OCI-LY1 (cell line): ENCODE measurements around the gene ATP6V0E1.
"Not testable (repeated sequence)": the region's sequence is repeated elsewhere in the genome, so short reads cannot be mapped to it uniquely, and the experiment has no call there.

Source experiments
- H2AFZ ChIP-seq: fragments of 200-600 bp; sonication (generic), shearing (Covaris generic); 2 replicates; pipeline ENCODE4 v1.6.0; 2014; ENCODE audit warnings: antibody characterized with exemption, mild to moderate bottlenecking, low read length
- H3F3A ChIP-seq: fragments of 200-600 bp; sonication (generic), shearing (Covaris generic); 2 replicates; pipeline ENCODE4 v1.6.0; 2014; ENCODE audit warnings: mild to moderate bottlenecking, antibody characterized with exemption, low read length, moderate library complexity; ENCODE audit not compliant: insufficient read depth
- H3K27ac ChIP-seq: fragments of 200-600 bp; sonication (generic); 2 replicates; pipeline ENCODE4 v1.5.1; 2014; ENCODE audit warnings: low read length, mixed run types, mild to moderate bottlenecking, low read depth; ENCODE audit not compliant: poor library complexity, severe bottlenecking
- H3K27me3 ChIP-seq: fragments of 200-600 bp; sonication (generic); 2 replicates; pipeline ENCODE4 v1.6.0; 2014; ENCODE audit warnings: antibody characterized with exemption, mild to moderate bottlenecking, low read length, moderate library complexity; ENCODE audit not compliant: insufficient read depth
- H3K36me3 ChIP-seq: fragments of 200-600 bp; sonication (generic); 2 replicates; pipeline ENCODE4 v1.6.1; 2014; ENCODE audit warnings: mild to moderate bottlenecking, antibody characterized with exemption, low read length, moderate library complexity, mixed read lengths; ENCODE audit not compliant: insufficient read depth
- H3K4me1 ChIP-seq: fragments of 200-600 bp; sonication (generic); 2 replicates; pipeline ENCODE4 v1.5.1; 2014; ENCODE audit warnings: mild to moderate bottlenecking, low read length, moderate library complexity; ENCODE audit not compliant: insufficient read depth, severe bottlenecking
- H3K4me2 ChIP-seq: fragments of 200-600 bp; sonication (generic), shearing (Covaris generic); 2 replicates; pipeline ENCODE4 v1.6.1; 2014; ENCODE audit warnings: low read length
- H3K4me3 ChIP-seq: fragments of 200-600 bp; sonication (generic); 2 replicates; pipeline ENCODE4 v1.5.1; 2014; ENCODE audit warnings: low read length, low read depth, mild to moderate bottlenecking, mixed read lengths; ENCODE audit not compliant: poor library complexity, severe bottlenecking
- H3K79me2 ChIP-seq: fragments of 200-600 bp; shearing (Covaris generic); 2 replicates; pipeline ENCODE4 v1.6.1; 2016; ENCODE audit warnings: mixed run types, low read length, mixed read lengths; ENCODE audit not compliant: insufficient read depth
- H3K9ac ChIP-seq: fragments of 200-600 bp; sonication (generic), shearing (Covaris generic); 2 replicates; pipeline ENCODE4 v1.6.1; 2014; ENCODE audit warnings: mild to moderate bottlenecking, low read length, mixed read lengths
- H3K9me2 ChIP-seq: fragments of 200-600 bp; sonication (generic), shearing (Covaris generic); 2 replicates; pipeline ENCODE4 v1.6.1; 2014; ENCODE audit warnings: low read depth, mild to moderate bottlenecking, low read length, mixed read lengths
- H3K9me3 ChIP-seq: fragments of 200-600 bp; shearing (Covaris generic); 2 replicates; pipeline ENCODE4 v1.6.1; 2014; ENCODE audit warnings: low read length, mixed read lengths
- H4K20me1 ChIP-seq: fragments of 200-600 bp; sonication (generic), shearing (Covaris generic); 2 replicates; pipeline ENCODE4 v1.6.0; 2016; ENCODE audit warnings: mild to moderate bottlenecking, low read length; ENCODE audit not compliant: insufficient read depth
- EZH2 ChIP-seq: fragments of 200-600 bp; sonication (generic), shearing (Covaris generic); IDR thresholded peaks from 2 replicates; pipeline ENCODE4 v1.8.0; 2017; ENCODE audit warnings: borderline replicate concordance, mixed run types, mild to moderate bottlenecking, antibody characterized with exemption, low read length, moderate library complexity, mixed read lengths
- TF ChIP-seq, protein P1 (sequence below): fragments of 200-600 bp; sonication (generic), shearing (Covaris generic); IDR thresholded peaks from 2 replicates; pipeline ENCODE4 v1.5.1; 2017; ENCODE audit warnings: mild to moderate bottlenecking, antibody characterized with exemption, low read length, moderate library complexity, mixed read lengths

The ATP6V0E1 gene

DNA sequence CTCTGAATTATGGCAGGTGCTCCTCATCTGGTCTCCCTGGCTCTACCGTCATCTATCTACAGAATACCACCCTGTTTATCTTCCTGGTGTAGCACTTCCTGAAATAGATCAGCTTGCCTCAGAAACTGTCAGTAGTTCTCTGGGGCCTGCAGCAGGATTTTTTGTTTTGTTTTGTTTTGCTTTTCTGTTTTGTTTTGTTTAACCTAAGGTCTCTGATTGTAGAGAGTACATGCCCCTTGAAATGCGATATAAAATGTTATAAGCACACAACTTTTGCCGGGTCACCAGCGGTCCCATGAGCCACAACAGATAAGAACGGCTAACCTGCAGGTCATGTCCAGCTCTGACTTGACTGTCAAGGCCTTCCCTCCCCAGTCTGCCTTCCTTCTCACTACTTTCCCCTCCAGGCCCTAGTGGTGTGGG is 45.9 kb downstream of the ATP6V0E1 start:
- Histone ChIP-seq H3K9ac (no peak overlapping the region), H3K4me1 (peaks cover 20% of the 10 kb centered on the region), H3K9me3 (no peaks in the 10 kb centered on the region), H3K27ac (peak overlapping the region; percentile 22), H3K4me2 (no peak overlapping the region), H3K4me3 (no peak overlapping the region), H2AFZ (no peak overlapping the region), H3K79me2 (peaks cover 11% of the 10 kb centered on the region), H3F3A (no peaks in the 10 kb centered on the region), H3K9me2 (no peaks in the 10 kb centered on the region), H3K27me3 (no peaks in the 10 kb centered on the region), H4K20me1 (no peaks in the 10 kb centered on the region), H3K36me3 (peaks cover 17% of the 10 kb centered on the region; the same call in 1 of the 2 replicates)
- TF ChIP-seq EZH2: no peak
- TF ChIP-seq, protein P1, sequence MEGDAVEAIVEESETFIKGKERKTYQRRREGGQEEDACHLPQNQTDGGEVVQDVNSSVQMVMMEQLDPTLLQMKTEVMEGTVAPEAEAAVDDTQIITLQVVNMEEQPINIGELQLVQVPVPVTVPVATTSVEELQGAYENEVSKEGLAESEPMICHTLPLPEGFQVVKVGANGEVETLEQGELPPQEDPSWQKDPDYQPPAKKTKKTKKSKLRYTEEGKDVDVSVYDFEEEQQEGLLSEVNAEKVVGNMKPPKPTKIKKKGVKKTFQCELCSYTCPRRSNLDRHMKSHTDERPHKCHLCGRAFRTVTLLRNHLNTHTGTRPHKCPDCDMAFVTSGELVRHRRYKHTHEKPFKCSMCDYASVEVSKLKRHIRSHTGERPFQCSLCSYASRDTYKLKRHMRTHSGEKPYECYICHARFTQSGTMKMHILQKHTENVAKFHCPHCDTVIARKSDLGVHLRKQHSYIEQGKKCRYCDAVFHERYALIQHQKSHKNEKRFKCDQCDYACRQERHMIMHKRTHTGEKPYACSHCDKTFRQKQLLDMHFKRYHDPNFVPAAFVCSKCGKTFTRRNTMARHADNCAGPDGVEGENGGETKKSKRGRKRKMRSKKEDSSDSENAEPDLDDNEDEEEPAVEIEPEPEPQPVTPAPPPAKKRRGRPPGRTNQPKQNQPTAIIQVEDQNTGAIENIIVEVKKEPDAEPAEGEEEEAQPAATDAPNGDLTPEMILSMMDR: no peak

DNA sequence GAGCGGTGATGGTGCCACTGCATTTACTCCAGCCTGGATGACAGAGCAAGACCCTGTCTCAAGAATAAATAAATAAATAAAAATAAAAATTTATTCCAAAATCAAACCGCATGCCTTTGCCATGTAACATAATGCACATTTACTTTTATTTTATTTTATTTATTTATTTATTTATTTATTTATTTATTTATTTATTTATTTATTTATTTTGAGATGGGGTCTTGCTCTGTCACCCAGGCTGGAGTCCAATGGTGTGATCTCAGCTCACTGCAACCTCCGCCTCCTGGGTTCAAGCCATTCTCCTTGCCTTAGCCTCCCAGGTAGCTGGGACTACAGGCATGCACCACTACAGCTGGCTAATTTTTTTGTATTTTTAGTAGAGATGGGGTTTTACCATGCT is 48.5 kb downstream of the ATP6V0E1 start:
- not testable (repeated sequence) for H3K4me3 ChIP-seq, H3K9ac ChIP-seq, H2AFZ ChIP-seq, H3K79me2 ChIP-seq, H3K9me3 ChIP-seq, H4K20me1 ChIP-seq, H3F3A ChIP-seq, H3K27ac ChIP-seq, H3K9me2 ChIP-seq, H3K4me2 ChIP-seq, H3K27me3 ChIP-seq
- Histone ChIP-seq H3K4me1 (peaks cover 42% of the 10 kb centered on the region), H3K36me3 (peaks cover 23% of the 10 kb centered on the region; the same call in 1 of the 2 replicates)

DNA sequence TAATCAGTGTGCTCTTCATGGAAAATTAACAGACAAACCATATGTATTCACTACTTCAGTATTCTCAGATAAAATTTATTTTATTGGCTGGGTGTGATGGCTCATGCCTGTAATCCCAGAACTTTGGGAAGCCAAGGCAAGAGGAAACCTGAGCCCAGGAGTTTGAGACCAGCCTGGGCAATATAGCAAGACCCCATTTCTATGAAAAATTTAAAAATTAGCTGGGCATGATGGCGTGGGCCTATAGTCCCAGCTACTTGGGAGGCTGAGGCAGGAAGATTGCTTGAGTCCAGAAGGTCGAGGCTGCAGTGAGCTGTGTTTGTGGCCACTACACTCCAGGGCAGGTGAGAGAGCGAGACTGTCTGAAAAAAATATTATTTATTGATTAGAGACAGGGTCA is 49.2 kb downstream of the ATP6V0E1 start:
- Histone ChIP-seq H3K9me3 (no peaks in the 10 kb centered on the region), H3K4me1 (peaks cover 42% of the 10 kb centered on the region), H2AFZ (no peak overlapping the region), H3K4me2 (no peak overlapping the region), H3K9me2 (no peaks in the 10 kb centered on the region), H3K9ac (no peak overlapping the region), H3K79me2 (peaks cover 5% of the 10 kb centered on the region; the same call in 1 of the 2 replicates), H3K36me3 (peaks cover 23% of the 10 kb centered on the region; the same call in 1 of the 2 replicates), H3K4me3 (no peak overlapping the region), H4K20me1 (no peaks in the 10 kb centered on the region), H3K27me3 (no peaks in the 10 kb centered on the region), H3K27ac (no peak overlapping the region), H3F3A (no peaks in the 10 kb centered on the region)
- no peak for TF ChIP-seq EZH2
- TF ChIP-seq, protein P1: no peak

DNA sequence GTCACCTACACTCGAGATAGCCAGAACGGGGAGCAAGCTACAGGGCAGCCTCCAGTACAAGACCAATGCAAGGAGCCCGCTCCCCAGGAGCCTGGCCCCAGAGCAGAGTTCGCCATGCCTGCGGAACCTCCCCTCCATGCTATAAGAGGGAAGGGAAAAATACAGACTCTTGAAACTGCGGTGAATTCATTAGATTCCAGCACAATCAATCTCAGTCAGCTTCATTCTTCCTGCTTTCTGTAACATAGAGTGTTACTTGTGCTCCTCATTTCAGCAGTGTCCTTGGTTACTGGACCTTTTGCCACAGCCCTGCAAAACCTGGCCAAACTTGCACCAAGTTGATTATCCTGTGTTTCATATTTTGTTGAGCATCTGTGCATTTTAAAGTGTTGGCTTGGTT is 50.4 kb downstream of the ATP6V0E1 start:
- peaks cover 2% of the 10 kb centered on the region; the same call in 1 of the 2 replicates for H3K79me2 ChIP-seq
- TF ChIP-seq, protein P1: no peak
- no peak for TF ChIP-seq EZH2
- H3K9me3 ChIP-seq: no peaks in the 10 kb centered on the region
- H3K36me3 ChIP-seq: peaks cover 18% of the 10 kb centered on the region; the same call in 1 of the 2 replicates
- no peaks in the 10 kb centered on the region for H4K20me1 ChIP-seq
- H3K4me2 ChIP-seq: peak overlapping the region; percentile 58
- peaks cover 37% of the 10 kb centered on the region for H3K4me1 ChIP-seq
- no peaks in the 10 kb centered on the region for H3K9me2 ChIP-seq
- H3K9ac ChIP-seq: no peak overlapping the region
- no peaks in the 10 kb centered on the region for H3F3A ChIP-seq
- H3K4me3 ChIP-seq: no peak overlapping the region
- H2AFZ ChIP-seq: no peak overlapping the region
- no peaks in the 10 kb centered on the region for H3K27me3 ChIP-seq
- H3K27ac ChIP-seq: peak overlapping the region; percentile 86
